IMR-90 (cell line): Measurements from ENCODE around the gene MAP3K9.

ENCODE experiments used
- CTCF ChIP-seq: conservative IDR thresholded peaks from 2 replicates; pipeline ENCODE4 v1.5.1; 2012; ENCODE audit warnings: mild to moderate bottlenecking, low read depth, low read length, improper control_type of control experiment
- POLR2A ChIP-seq: IDR thresholded peaks from 2 replicates; pipeline ENCODE4 v1.6.1; 2012; ENCODE audit warnings: mild to moderate bottlenecking, low read depth, low read length
- SMC3 ChIP-seq: fragments of 150-350 bp; IDR thresholded peaks from 2 replicates; pipeline ENCODE4 v1.6.1; 2016; ENCODE audit warnings: low read depth, mild to moderate bottlenecking, antibody characterized with exemption, low read length, moderate library complexity

GRCh38 chr14:70857496-70857890 lies 48.2 kb upstream of the MAP3K9 start:
- TF ChIP-seq POLR2A, result no peak
- no peak for TF ChIP-seq CTCF
- TF ChIP-seq SMC3, result no peak
